Bronchial smooth muscle cell (primary cell): ENCODE results near the gene PLA2G2C. TPM values are rescaled to one million over a fixed set of nuclear protein-coding genes. Genes with fewer than 3 reads are reported as not detected.

Source experiments
- total RNA-seq: library from RNA; depleted of rRNA; stranded (reverse); fragments of >200 nt; gene quantifications from 2 replicates; pipeline ENCODE4 v1.2.1, GENCODE V29; 2014

The PLA2G2C gene
- total RNA-seq = not detected in 2 replicates

GRCh38 chr1:20185834-20186782 lies at the start of gene PLA2G2C, which contains the start of gene UBXN10:
TSS of gene PLA2G2C (minus strand) at chr1:20186518. CDS start at chr1:20177363, 9,155 bp downstream.
TSS of gene UBXN10 (plus strand) at chr1:20186096. CDS start at chr1:20190562, 4,466 bp downstream.

GRCh38 chr1:20138961-20139550 lies 47.3 kb downstream of the PLA2G2C start, which contains the start of gene PLA2G2F:
TSS of gene PLA2G2F (plus strand) at chr1:20139323. CDS start at chr1:20139428, 105 bp downstream.

GRCh38 chr1:20119347-20119746 lies 67.0 kb downstream of the PLA2G2C start, which contains the start of gene PLA2G2D:
TSS of gene PLA2G2D (minus strand) at chr1:20119536. CDS start at chr1:20119498, 38 bp downstream.

Other genes with a start within 250 kb of the PLA2G2C start
- gene PLA2G2A, start 206.9 kb downstream of the PLA2G2C start, total RNA-seq = not detected in 2 replicates
- gene PLA2G5, start 116.3 kb downstream of the PLA2G2C start, total RNA-seq = 0.09 and 4.3 TPM in 2 replicates
- not detected in 2 replicates for gene PLA2G2D, start 67.0 kb downstream of the PLA2G2C start, total RNA-seq
- gene PLA2G2F, start 47.2 kb downstream of the PLA2G2C start, total RNA-seq = not detected in 2 replicates
- under 0.01 TPM in 1 of 2 replicates, not detected in the other for gene UBXN10, start 422 bp downstream of the PLA2G2C start, total RNA-seq
- gene VWA5B1, start 104.4 kb upstream of the PLA2G2C start, total RNA-seq = not detected in 2 replicates